Keratinocyte (primary cell): ENCODE results near the gene STX8. TPM values are rescaled to one million over a fixed set of nuclear protein-coding genes. Genes with fewer than 3 reads are reported as not detected.

ENCODE experiments used
- DNase-seq: peaks from one replicate; pipeline ENCODE4 v3.0.0-alpha.2; 2011; ENCODE audit warnings: low read depth, missing footprints, low spot score
- FAIRE-seq: peaks from 2 replicates; lab custom pipeline; 2011; peaks lifted over from hg19 to GRCh38; lab: Jason Lieb, UNC
- H2AFZ ChIP-seq: 2 replicates; pipeline ENCODE4 v1.6.0; 2012; ENCODE audit warnings: low read length, control low read depth, inconsistent platforms; ENCODE audit not compliant: control insufficient read depth
- H3K27ac ChIP-seq: 2 replicates; pipeline ENCODE4 v1.5.1; 2011; ENCODE audit warnings: low read length; ENCODE audit not compliant: control insufficient read depth, insufficient read depth
- H3K27me3 ChIP-seq: 3 replicates; pipeline ENCODE4 v1.6.0; 2011; ENCODE audit warnings: low read length; ENCODE audit not compliant: control insufficient read depth, insufficient read depth; ENCODE audit errors: extremely low read depth
- H3K36me3 ChIP-seq, 2 experiments: 2 replicates in 1 of 2; 3 replicates in 1 of 2; pipeline ENCODE4 v1.5.1; 2011; ENCODE audit warnings: low read length in 2 of 2, mild to moderate bottlenecking in 1 of 2; ENCODE audit not compliant: control insufficient read depth in 2 of 2, insufficient read depth in 2 of 2; ENCODE audit errors: extremely low read depth in 1 of 2
- H3K4me1 ChIP-seq: 3 replicates; pipeline ENCODE4 v1.5.1; 2011; ENCODE audit warnings: low read length; ENCODE audit not compliant: control insufficient read depth, insufficient read depth; ENCODE audit errors: extremely low read depth
- H3K4me2 ChIP-seq: 3 replicates; pipeline ENCODE4 v1.6.0; 2011; ENCODE audit warnings: low read depth, low read length; ENCODE audit not compliant: control insufficient read depth, insufficient read depth; ENCODE audit errors: extremely low read depth
- H3K4me3 ChIP-seq, 3 experiments: fragments of 200-600 bp in 1 of 3; sonication (generic) in 1 of 3; 2 replicates in 2 of 3; 3 replicates in 1 of 3; pipeline ENCODE4 v1.5.1; 2011 to 2016; ENCODE audit warnings: low read length in 3 of 3, mild to moderate bottlenecking in 3 of 3, control low read depth in 2 of 3, inconsistent platforms in 1 of 3, low read depth in 1 of 3, mixed read lengths in 1 of 3, mixed run types in 1 of 3, moderate library complexity in 1 of 3; ENCODE audit not compliant: control insufficient read depth in 2 of 3, insufficient read depth in 2 of 3; ENCODE audit errors: extremely low read depth in 1 of 3
- H3K79me2 ChIP-seq: 2 replicates; pipeline ENCODE4 v1.6.0; 2012; ENCODE audit warnings: low read length; ENCODE audit not compliant: control insufficient read depth, insufficient read depth
- H3K9ac ChIP-seq: 3 replicates; pipeline ENCODE4 v1.6.0; 2011; ENCODE audit warnings: low read length; ENCODE audit not compliant: control insufficient read depth, insufficient read depth; ENCODE audit errors: extremely low read depth
- H3K9me1 ChIP-seq: 3 replicates; pipeline ENCODE4 v1.6.0; 2011; ENCODE audit warnings: low read length; ENCODE audit not compliant: control insufficient read depth, insufficient read depth; ENCODE audit errors: extremely low read depth
- H3K9me3 ChIP-seq: 2 replicates; pipeline ENCODE4 v1.5.1; 2012; ENCODE audit warnings: low read depth, low read length; ENCODE audit not compliant: control insufficient read depth
- H4K20me1 ChIP-seq: 3 replicates; pipeline ENCODE4 v1.6.0; 2011; ENCODE audit warnings: low read length; ENCODE audit not compliant: control insufficient read depth, insufficient read depth; ENCODE audit errors: extremely low read depth
- EZH2 ChIP-seq: IDR thresholded peaks from one replicate; pipeline ENCODE4 v1.6.1; 2012; ENCODE audit warnings: inconsistent platforms, mild to moderate bottlenecking, low read length, moderate library complexity
- dilution Hi-C: fragments of 300-500 bp; cut with MboI; formaldehyde crosslinking; loops from one replicate; pipeline ENCODE4 v1.7.0; 2020; ENCODE audit warnings: low sequenced_read_pairs; ENCODE audit not compliant: extremely low pct_ligation_motif_present
- polyA plus RNA-seq, 5 experiments: library from polyadenylated mRNA; depleted of rRNA in 3 of 5; stranded (reverse) in 3 of 5; stranded (forward) in 1 of 5; unstranded in 1 of 5; fragments of >200 nt; gene quantifications; 1 replicate in 1 of 5; 2 replicates in 3 of 5; 3 replicates in 1 of 5; pipeline versions ENCODE4 v1.2.1 to v1.2.3, GENCODE V29; 2011 to 2012; ENCODE audit warnings: missing spikeins in 2 of 5, low read depth in 1 of 5, low replicate concordance in 1 of 5
- TF ChIP-seq, protein P1 (sequence below), 3 experiments: IDR thresholded peaks in 1 of 3; conservative IDR thresholded peaks in 1 of 3; optimal IDR thresholded peaks in 1 of 3; 2 replicates in 2 of 3; 3 replicates in 1 of 3; pipeline versions ENCODE3 to v1.5.1; 2011; ENCODE audit warnings: low read length in 3 of 3, mild to moderate bottlenecking in 3 of 3, moderate library complexity in 2 of 3, control low read depth in 1 of 3, inconsistent platforms in 1 of 3; ENCODE audit not compliant: insufficient read depth in 2 of 3; ENCODE audit errors: extremely low read depth in 1 of 3

Gene STX8
- polyA plus RNA-seq, 1 donor (not counting 4 experiments of a cell fraction or from before 2014, with no cell fraction given) = 90.3 TPM

DNA sequence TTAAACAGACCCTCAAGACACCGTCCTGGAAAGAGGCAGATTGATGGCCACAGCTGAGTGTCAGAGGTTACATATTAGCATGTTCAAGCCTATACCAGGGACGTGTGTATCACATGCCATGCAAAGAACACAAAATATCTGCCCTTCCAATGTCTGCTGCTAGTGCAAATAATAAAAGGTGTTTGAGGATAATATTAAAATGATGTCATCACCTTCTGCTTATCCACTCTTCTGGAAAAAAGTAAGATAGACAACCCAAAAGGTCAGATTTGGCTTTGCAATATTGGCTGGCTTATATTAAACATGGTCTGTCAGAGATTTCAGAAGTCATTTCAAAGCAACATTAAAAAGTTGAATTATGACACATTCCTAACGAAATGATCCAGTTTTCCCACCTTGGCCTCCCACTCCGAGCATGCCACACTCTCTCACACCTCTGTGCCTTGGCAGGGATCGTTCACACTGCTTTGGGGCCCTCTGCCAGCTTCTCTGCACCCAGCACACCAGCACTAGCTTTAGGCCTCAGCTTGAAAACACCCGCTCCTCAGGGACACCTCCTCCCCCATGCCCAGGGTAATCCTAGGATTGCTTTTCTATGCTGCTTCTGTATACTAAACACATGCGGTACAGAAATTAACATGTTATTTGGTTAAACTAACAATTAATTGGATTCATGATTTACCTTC is 306.1 kb downstream of the STX8 start:
- H3K9ac ChIP-seq = no peak overlapping the region
- H3K4me3 ChIP-seq = no peak overlapping the region
- H2AFZ ChIP-seq = no peak overlapping the region
- FAIRE-seq (no peak), DNase-seq (no peak)
- no peak overlapping the region for H3K27ac ChIP-seq
- H3K79me2 ChIP-seq = no peaks in the 10 kb centered on the region
- no peak overlapping the region for H3K4me2 ChIP-seq
- H3K36me3 ChIP-seq = no peaks in the 10 kb centered on the region
- TF ChIP-seq, protein P1, sequence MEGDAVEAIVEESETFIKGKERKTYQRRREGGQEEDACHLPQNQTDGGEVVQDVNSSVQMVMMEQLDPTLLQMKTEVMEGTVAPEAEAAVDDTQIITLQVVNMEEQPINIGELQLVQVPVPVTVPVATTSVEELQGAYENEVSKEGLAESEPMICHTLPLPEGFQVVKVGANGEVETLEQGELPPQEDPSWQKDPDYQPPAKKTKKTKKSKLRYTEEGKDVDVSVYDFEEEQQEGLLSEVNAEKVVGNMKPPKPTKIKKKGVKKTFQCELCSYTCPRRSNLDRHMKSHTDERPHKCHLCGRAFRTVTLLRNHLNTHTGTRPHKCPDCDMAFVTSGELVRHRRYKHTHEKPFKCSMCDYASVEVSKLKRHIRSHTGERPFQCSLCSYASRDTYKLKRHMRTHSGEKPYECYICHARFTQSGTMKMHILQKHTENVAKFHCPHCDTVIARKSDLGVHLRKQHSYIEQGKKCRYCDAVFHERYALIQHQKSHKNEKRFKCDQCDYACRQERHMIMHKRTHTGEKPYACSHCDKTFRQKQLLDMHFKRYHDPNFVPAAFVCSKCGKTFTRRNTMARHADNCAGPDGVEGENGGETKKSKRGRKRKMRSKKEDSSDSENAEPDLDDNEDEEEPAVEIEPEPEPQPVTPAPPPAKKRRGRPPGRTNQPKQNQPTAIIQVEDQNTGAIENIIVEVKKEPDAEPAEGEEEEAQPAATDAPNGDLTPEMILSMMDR (optimal IDR thresholded peaks at IDR 0.05 in 1 of 3, IDR thresholded peaks at IDR 0.05 in 1 of 3, conservative IDR thresholded peaks at IDR 0.05 in 1 of 3; ENCODE audit: extremely low read depth in 1 of 3, insufficient read depth in 2 of 3, low read length in 3 of 3) = no peak
- no peak for TF ChIP-seq EZH2
- H3K9me1 ChIP-seq = no peaks in the 10 kb centered on the region
- no peaks in the 10 kb centered on the region for H3K9me3 ChIP-seq
- no peaks in the 10 kb centered on the region for H3K27me3 ChIP-seq
- no peaks in the 10 kb centered on the region for H4K20me1 ChIP-seq
- dilution Hi-C loops = no loop called here
- H3K4me1 ChIP-seq = no peaks in the 10 kb centered on the region

DNA sequence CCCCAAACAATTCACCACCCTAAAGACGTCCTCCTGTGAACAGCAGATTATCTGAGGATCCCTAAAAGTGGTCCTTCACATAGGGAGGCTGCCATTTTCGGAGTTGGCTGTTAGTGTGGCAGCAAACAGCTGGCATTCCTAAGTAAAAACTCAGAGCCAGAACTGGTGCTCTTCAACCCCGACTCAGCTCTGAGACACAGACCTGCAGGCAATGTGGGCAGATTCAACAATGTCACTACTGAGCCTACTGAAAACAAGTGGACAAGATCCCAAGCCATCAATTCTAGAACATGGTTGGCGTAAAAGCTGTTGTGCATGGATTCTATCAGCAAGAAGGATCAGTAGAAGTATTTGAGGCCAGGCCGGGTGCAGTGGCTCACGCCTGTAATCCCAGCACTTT is 307.1 kb downstream of the STX8 start:
- no peaks in the 10 kb centered on the region for H3K4me1 ChIP-seq
- dilution Hi-C loops = no loop called here
- no peak overlapping the region for H3K4me3 ChIP-seq
- no peaks in the 10 kb centered on the region for H3K27me3 ChIP-seq
- no peak overlapping the region for H2AFZ ChIP-seq
- FAIRE-seq = no peak
- H4K20me1 ChIP-seq = no peaks in the 10 kb centered on the region
- no peaks in the 10 kb centered on the region for H3K9me3 ChIP-seq
- no peaks in the 10 kb centered on the region for H3K9me1 ChIP-seq
- H3K9ac ChIP-seq = no peak overlapping the region
- H3K79me2 ChIP-seq = no peaks in the 10 kb centered on the region
- DNase-seq = no peak
- no peaks in the 10 kb centered on the region for H3K36me3 ChIP-seq
- no peak overlapping the region for H3K27ac ChIP-seq
- TF ChIP-seq, protein P1 (optimal IDR thresholded peaks at IDR 0.05 in 1 of 3, IDR thresholded peaks at IDR 0.05 in 1 of 3, conservative IDR thresholded peaks at IDR 0.05 in 1 of 3; ENCODE audit: extremely low read depth in 1 of 3, insufficient read depth in 2 of 3, low read length in 3 of 3) = no peak
- TF ChIP-seq EZH2 = no peak
- H3K4me2 ChIP-seq = no peak overlapping the region
